OCI-LY1 (cell line): ENCODE results near the gene DLX6.

Experiments used
- H2AFZ ChIP-seq: fragments of 200-600 bp; sonication (generic), shearing (Covaris generic); 2 replicates; pipeline ENCODE4 v1.6.0; 2014; ENCODE audit warnings: antibody characterized with exemption, mild to moderate bottlenecking, low read length
- H3F3A ChIP-seq: fragments of 200-600 bp; sonication (generic), shearing (Covaris generic); 2 replicates; pipeline ENCODE4 v1.6.0; 2014; ENCODE audit warnings: mild to moderate bottlenecking, antibody characterized with exemption, low read length, moderate library complexity; ENCODE audit not compliant: insufficient read depth
- H3K27ac ChIP-seq: fragments of 200-600 bp; sonication (generic); 2 replicates; pipeline ENCODE4 v1.5.1; 2014; ENCODE audit warnings: low read length, mixed run types, mild to moderate bottlenecking, low read depth; ENCODE audit not compliant: poor library complexity, severe bottlenecking
- H3K27me3 ChIP-seq: fragments of 200-600 bp; sonication (generic); 2 replicates; pipeline ENCODE4 v1.6.0; 2014; ENCODE audit warnings: antibody characterized with exemption, mild to moderate bottlenecking, low read length, moderate library complexity; ENCODE audit not compliant: insufficient read depth
- H3K36me3 ChIP-seq: fragments of 200-600 bp; sonication (generic); 2 replicates; pipeline ENCODE4 v1.6.1; 2014; ENCODE audit warnings: mild to moderate bottlenecking, antibody characterized with exemption, low read length, moderate library complexity, mixed read lengths; ENCODE audit not compliant: insufficient read depth
- H3K4me1 ChIP-seq: fragments of 200-600 bp; sonication (generic); 2 replicates; pipeline ENCODE4 v1.5.1; 2014; ENCODE audit warnings: mild to moderate bottlenecking, low read length, moderate library complexity; ENCODE audit not compliant: insufficient read depth, severe bottlenecking
- H3K4me2 ChIP-seq: fragments of 200-600 bp; sonication (generic), shearing (Covaris generic); 2 replicates; pipeline ENCODE4 v1.6.1; 2014; ENCODE audit warnings: low read length
- H3K4me3 ChIP-seq: fragments of 200-600 bp; sonication (generic); 2 replicates; pipeline ENCODE4 v1.5.1; 2014; ENCODE audit warnings: low read length, low read depth, mild to moderate bottlenecking, mixed read lengths; ENCODE audit not compliant: poor library complexity, severe bottlenecking
- H3K79me2 ChIP-seq: fragments of 200-600 bp; shearing (Covaris generic); 2 replicates; pipeline ENCODE4 v1.6.1; 2016; ENCODE audit warnings: mixed run types, low read length, mixed read lengths; ENCODE audit not compliant: insufficient read depth
- H3K9ac ChIP-seq: fragments of 200-600 bp; sonication (generic), shearing (Covaris generic); 2 replicates; pipeline ENCODE4 v1.6.1; 2014; ENCODE audit warnings: mild to moderate bottlenecking, low read length, mixed read lengths
- H3K9me2 ChIP-seq: fragments of 200-600 bp; sonication (generic), shearing (Covaris generic); 2 replicates; pipeline ENCODE4 v1.6.1; 2014; ENCODE audit warnings: low read depth, mild to moderate bottlenecking, low read length, mixed read lengths
- H3K9me3 ChIP-seq: fragments of 200-600 bp; shearing (Covaris generic); 2 replicates; pipeline ENCODE4 v1.6.1; 2014; ENCODE audit warnings: low read length, mixed read lengths
- H4K20me1 ChIP-seq: fragments of 200-600 bp; sonication (generic), shearing (Covaris generic); 2 replicates; pipeline ENCODE4 v1.6.0; 2016; ENCODE audit warnings: mild to moderate bottlenecking, low read length; ENCODE audit not compliant: insufficient read depth
- EZH2 ChIP-seq: fragments of 200-600 bp; sonication (generic), shearing (Covaris generic); IDR thresholded peaks from 2 replicates; pipeline ENCODE4 v1.8.0; 2017; ENCODE audit warnings: borderline replicate concordance, mixed run types, mild to moderate bottlenecking, antibody characterized with exemption, low read length, moderate library complexity, mixed read lengths
- TF ChIP-seq, protein P1 (sequence below): fragments of 200-600 bp; sonication (generic), shearing (Covaris generic); IDR thresholded peaks from 2 replicates; pipeline ENCODE4 v1.5.1; 2017; ENCODE audit warnings: mild to moderate bottlenecking, antibody characterized with exemption, low read length, moderate library complexity, mixed read lengths

The DLX6 gene

DNA sequence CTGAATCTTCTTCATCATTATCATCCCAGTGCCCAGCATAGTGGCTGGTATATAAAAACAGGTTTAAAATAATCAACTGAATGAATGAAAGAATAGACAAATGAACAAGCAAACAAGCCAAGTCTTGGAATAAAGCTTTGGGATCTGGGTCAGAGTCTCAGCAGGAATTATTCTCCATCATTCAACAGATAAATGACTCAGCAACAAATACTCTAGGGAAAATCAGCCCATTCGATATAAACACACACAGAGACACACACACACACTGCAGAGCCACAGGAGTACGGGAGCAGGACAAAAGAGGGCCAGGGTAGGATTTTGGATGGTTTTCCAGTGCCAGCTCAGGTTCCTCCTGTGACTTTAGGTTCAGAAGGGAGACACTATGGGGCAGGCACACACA, 29.2 kb upstream of the DLX6 start:
- Histone ChIP-seq H2AFZ (no peak overlapping the region), H3K9me2 (no peaks in the 10 kb centered on the region), H3K27ac (no peak overlapping the region), H3K79me2 (no peaks in the 10 kb centered on the region), H3F3A (no peaks in the 10 kb centered on the region), H3K9ac (no peak overlapping the region), H3K4me3 (no peak overlapping the region), H3K36me3 (no peaks in the 10 kb centered on the region), H4K20me1 (no peaks in the 10 kb centered on the region), H3K4me1 (no peaks in the 10 kb centered on the region), H3K27me3 (no peaks in the 10 kb centered on the region), H3K9me3 (no peaks in the 10 kb centered on the region), H3K4me2 (no peak overlapping the region)
- TF ChIP-seq, protein P1, sequence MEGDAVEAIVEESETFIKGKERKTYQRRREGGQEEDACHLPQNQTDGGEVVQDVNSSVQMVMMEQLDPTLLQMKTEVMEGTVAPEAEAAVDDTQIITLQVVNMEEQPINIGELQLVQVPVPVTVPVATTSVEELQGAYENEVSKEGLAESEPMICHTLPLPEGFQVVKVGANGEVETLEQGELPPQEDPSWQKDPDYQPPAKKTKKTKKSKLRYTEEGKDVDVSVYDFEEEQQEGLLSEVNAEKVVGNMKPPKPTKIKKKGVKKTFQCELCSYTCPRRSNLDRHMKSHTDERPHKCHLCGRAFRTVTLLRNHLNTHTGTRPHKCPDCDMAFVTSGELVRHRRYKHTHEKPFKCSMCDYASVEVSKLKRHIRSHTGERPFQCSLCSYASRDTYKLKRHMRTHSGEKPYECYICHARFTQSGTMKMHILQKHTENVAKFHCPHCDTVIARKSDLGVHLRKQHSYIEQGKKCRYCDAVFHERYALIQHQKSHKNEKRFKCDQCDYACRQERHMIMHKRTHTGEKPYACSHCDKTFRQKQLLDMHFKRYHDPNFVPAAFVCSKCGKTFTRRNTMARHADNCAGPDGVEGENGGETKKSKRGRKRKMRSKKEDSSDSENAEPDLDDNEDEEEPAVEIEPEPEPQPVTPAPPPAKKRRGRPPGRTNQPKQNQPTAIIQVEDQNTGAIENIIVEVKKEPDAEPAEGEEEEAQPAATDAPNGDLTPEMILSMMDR = no peak
- no peak for TF ChIP-seq EZH2

DNA sequence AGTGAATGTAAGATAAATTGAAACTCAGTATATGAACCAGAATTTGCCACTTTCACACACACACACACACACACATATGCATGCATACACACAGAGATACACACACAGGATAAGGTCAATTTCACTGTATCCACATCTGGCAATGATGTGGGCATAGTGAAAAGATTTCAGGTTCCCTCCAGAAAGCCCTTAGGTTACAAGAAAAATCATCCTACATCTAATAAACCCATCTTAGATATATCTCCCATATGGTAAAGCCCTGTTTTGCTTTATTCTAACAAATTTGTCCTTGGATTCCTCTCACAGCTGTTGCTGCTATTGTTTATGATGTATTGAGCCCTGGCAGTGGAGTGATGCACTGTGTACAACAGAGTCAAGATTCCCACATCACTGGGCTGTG, 27.9 kb upstream of the DLX6 start:
- no peak overlapping the region for H3K27ac ChIP-seq
- no peak overlapping the region for H2AFZ ChIP-seq
- H3K27me3 ChIP-seq = no peaks in the 10 kb centered on the region
- H4K20me1 ChIP-seq = no peaks in the 10 kb centered on the region
- H3K9ac ChIP-seq = no peak overlapping the region
- no peak for TF ChIP-seq EZH2
- TF ChIP-seq, protein P1 = no peak
- no peak overlapping the region for H3K4me3 ChIP-seq
- H3K4me2 ChIP-seq = no peak overlapping the region
- H3K36me3 ChIP-seq = no peaks in the 10 kb centered on the region
- H3K9me2 ChIP-seq = no peaks in the 10 kb centered on the region
- H3K9me3 ChIP-seq = no peaks in the 10 kb centered on the region
- no peaks in the 10 kb centered on the region for H3K4me1 ChIP-seq
- H3F3A ChIP-seq = no peaks in the 10 kb centered on the region
- H3K79me2 ChIP-seq = no peaks in the 10 kb centered on the region

DNA sequence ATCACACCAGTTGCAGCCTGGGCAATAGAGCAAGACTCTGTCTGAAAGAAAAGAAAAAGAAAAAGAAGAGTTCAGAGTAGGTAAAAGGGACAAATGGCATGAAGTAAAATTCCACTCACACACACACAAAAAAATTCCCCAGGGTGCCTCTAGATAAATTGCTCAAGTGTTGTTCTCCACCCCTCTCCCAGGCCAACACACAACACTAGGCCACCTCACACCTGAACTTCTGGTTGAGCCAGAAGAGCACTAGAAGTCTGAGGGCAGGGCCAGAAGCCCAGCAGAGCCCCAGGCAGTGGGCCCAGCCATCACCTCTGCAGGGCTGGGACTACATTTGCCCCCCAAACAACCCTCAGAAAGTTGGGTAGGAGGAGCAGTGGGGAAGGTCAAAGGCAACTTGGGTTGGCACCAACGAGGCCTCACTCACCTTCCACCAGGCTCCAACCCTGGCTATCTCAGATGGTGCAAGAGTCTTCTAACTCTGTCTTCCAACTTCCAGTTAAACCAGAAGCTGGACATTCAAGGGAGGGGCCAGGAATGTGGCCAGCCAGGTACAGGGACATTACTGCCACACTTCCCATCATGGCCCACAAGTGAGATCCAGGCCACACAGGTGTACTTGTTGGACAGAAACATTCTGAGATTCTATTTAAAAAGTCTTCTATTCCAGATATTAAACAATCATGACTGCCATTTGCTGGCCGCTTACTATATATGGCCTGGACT, 25.6 kb upstream of the DLX6 start:
- no peaks in the 10 kb centered on the region for H3K79me2 ChIP-seq

More for the DNA sequence above, 25.6 kb upstream of the DLX6 start:
- no peak for TF ChIP-seq EZH2
- TF ChIP-seq, protein P1 = no peak
- H3K9me3 ChIP-seq = no peaks in the 10 kb centered on the region
- no peaks in the 10 kb centered on the region for H3K9me2 ChIP-seq
- no peaks in the 10 kb centered on the region for H3K36me3 ChIP-seq
- no peak overlapping the region for H3K4me2 ChIP-seq
- H3K4me1 ChIP-seq = no peaks in the 10 kb centered on the region
- H3K27ac ChIP-seq = no peak overlapping the region
- H4K20me1 ChIP-seq = no peaks in the 10 kb centered on the region
- no peaks in the 10 kb centered on the region for H3K27me3 ChIP-seq
- H3K4me3 ChIP-seq = no peak overlapping the region
- H3F3A ChIP-seq = no peaks in the 10 kb centered on the region
- no peak overlapping the region for H3K9ac ChIP-seq
- H2AFZ ChIP-seq = no peak overlapping the region
